Liver (tissue), 9 donors: ENCODE results near the gene THBS2. TPM values are rescaled to one million over a fixed set of nuclear protein-coding genes. Genes with fewer than 3 reads are reported as not detected.

Source experiments
- DNase-seq: peaks from one replicate; pipeline ENCODE4 v3.0.0-alpha.2; 2017; ENCODE audit warnings: low spot score
- H3K27ac ChIP-seq, 2 donors: one replicate each; pipeline ENCODE4 v1.7.0; 2013; ENCODE audit warnings: inconsistent platforms in 2 of 2, low read length in 2 of 2, control low read depth in 1 of 2, low read depth in 1 of 2, mild to moderate bottlenecking in 1 of 2
- H3K27me3 ChIP-seq, 4 donors: one replicate each; pipeline versions ENCODE4 v1.6.1 to v1.7.0; 2013; ENCODE audit warnings: low read length in 3 of 4, inconsistent platforms in 1 of 4, mild to moderate bottlenecking in 1 of 4, moderate library complexity in 1 of 4; ENCODE audit not compliant: control insufficient read depth in 4 of 4, insufficient read depth in 4 of 4
- H3K36me3 ChIP-seq, 4 donors: one replicate each; pipeline versions ENCODE4 v1.6.1 to v1.7.0; 2013; ENCODE audit warnings: low read length in 3 of 4, mild to moderate bottlenecking in 3 of 4, low read depth in 1 of 4, moderate library complexity in 1 of 4; ENCODE audit not compliant: control insufficient read depth in 4 of 4, insufficient read depth in 3 of 4
- H3K4me1 ChIP-seq, 4 donors: one replicate each; pipeline versions ENCODE4 v1.6.1 to v1.7.0; 2013; ENCODE audit warnings: low read length in 3 of 4, mild to moderate bottlenecking in 3 of 4, moderate library complexity in 1 of 4; ENCODE audit not compliant: control insufficient read depth in 4 of 4, insufficient read depth in 4 of 4
- H3K4me3 ChIP-seq, 3 donors: one replicate each; pipeline versions ENCODE4 v1.6.1 to v1.7.0; 2013; ENCODE audit warnings: low read length in 3 of 3, control low read depth in 1 of 3, low read depth in 1 of 3, mild to moderate bottlenecking in 1 of 3
- H3K9ac ChIP-seq, 2 donors: one replicate each; pipeline ENCODE4 v1.7.0; 2013; ENCODE audit warnings: low read length in 2 of 2, mild to moderate bottlenecking in 2 of 2, moderate library complexity in 2 of 2, control low read depth in 1 of 2, low read depth in 1 of 2
- H3K9me3 ChIP-seq, 4 donors: one replicate each; pipeline versions ENCODE4 v1.6.1 to v1.7.0; 2013; ENCODE audit warnings: low read length in 3 of 4; ENCODE audit not compliant: control insufficient read depth in 4 of 4
- EGR1 ChIP-seq, 2 donors: IDR thresholded peaks; 2 replicates each; pipeline ENCODE4 v1.6.1; 2016 to 2018; ENCODE audit warnings: antibody characterized with exemption in 2 of 2, low read depth in 2 of 2
- FOXA1 ChIP-seq: IDR thresholded peaks from 2 replicates; pipeline ENCODE4 v1.6.1; 2016; ENCODE audit warnings: antibody characterized with exemption
- FOXA2 ChIP-seq: IDR thresholded peaks from 2 replicates; pipeline ENCODE4 v1.6.1; 2016; ENCODE audit warnings: antibody characterized with exemption
- GABPA ChIP-seq, 2 donors: IDR thresholded peaks in 1 of 2; conservative IDR thresholded peaks in 1 of 2; 2 replicates each; pipeline ENCODE4 v1.6.1; 2016; ENCODE audit warnings: antibody characterized with exemption in 2 of 2, mild to moderate bottlenecking in 1 of 2, moderate library complexity in 1 of 2
- HNF4A ChIP-seq, 2 donors: conservative IDR thresholded peaks; 2 replicates each; pipeline ENCODE4 v1.6.1; 2016; ENCODE audit warnings: antibody characterized with exemption in 2 of 2, mild to moderate bottlenecking in 2 of 2
- HNF4G ChIP-seq: IDR thresholded peaks from 2 replicates; pipeline ENCODE4 v1.6.1; 2016; ENCODE audit warnings: antibody characterized with exemption
- JUND ChIP-seq, 2 donors: IDR thresholded peaks; 2 replicates each; pipeline ENCODE4 v1.6.1; 2016; ENCODE audit warnings: antibody characterized with exemption in 2 of 2
- NR2F2 ChIP-seq: IDR thresholded peaks from 2 replicates; pipeline ENCODE4 v1.6.1; 2016; ENCODE audit warnings: antibody characterized with exemption
- RAD21 ChIP-seq, 2 donors: IDR thresholded peaks; 2 replicates each; pipeline ENCODE4 v1.6.1; 2016; ENCODE audit warnings: antibody characterized with exemption in 2 of 2, mild to moderate bottlenecking in 2 of 2
- RXRA ChIP-seq, 2 donors: IDR thresholded peaks; 2 replicates each; pipeline ENCODE4 v1.6.1; 2017 to 2018; ENCODE audit warnings: antibody characterized with exemption in 2 of 2, mild to moderate bottlenecking in 1 of 2
- SP1 ChIP-seq: IDR thresholded peaks from 2 replicates; pipeline ENCODE4 v1.6.1; 2018; ENCODE audit warnings: antibody characterized with exemption, mild to moderate bottlenecking
- TAF1 ChIP-seq: conservative IDR thresholded peaks from 2 replicates; pipeline ENCODE4 v1.6.1; 2016; ENCODE audit warnings: antibody characterized with exemption, mild to moderate bottlenecking
- YY1 ChIP-seq: IDR thresholded peaks from 2 replicates; pipeline ENCODE4 v1.6.1; 2016; ENCODE audit warnings: antibody characterized with exemption, mild to moderate bottlenecking
- WGBS: extraction: QIAGEN DNeasy Blood & Tissue Kit; methylation state at CpG from one replicate; pipeline ENCODE4 v1.1.7; 2013; 5-methylcytosine and 5-hydroxymethylcytosine counted together
- polyA plus RNA-seq, 2 donors: library from polyadenylated mRNA; stranded (reverse) in 1 of 2; unstranded in 1 of 2; fragments of 200-250 nt in 1 of 2; fragments of >200 nt in 1 of 2; fragmentation: Nextera tagmentation in 1 of 2; extraction: Ambion mirVana in 1 of 2; gene quantifications; one replicate each; pipeline versions ENCODE4 v1.2.1 to v1.2.3, GENCODE V29; 2013 to 2015
- total RNA-seq, 2 donors: library from RNA; depleted of rRNA; stranded (reverse); fragments of >200 nt; gene quantifications; one replicate each; pipeline ENCODE4 v1.2.3, GENCODE V29; 2014
- TF ChIP-seq, protein P1 (sequence below): IDR thresholded peaks from 2 replicates; pipeline ENCODE4 v1.6.1; 2016; ENCODE audit warnings: antibody characterized with exemption
- TF ChIP-seq, protein P2 (sequence below): IDR thresholded peaks from 2 replicates; pipeline ENCODE4 v1.6.1; 2016; ENCODE audit warnings: antibody characterized with exemption, mild to moderate bottlenecking
- TF ChIP-seq, protein P3 (sequence below): IDR thresholded peaks from 2 replicates; pipeline ENCODE4 v1.6.1; 2016; ENCODE audit warnings: antibody characterized with exemption
- TF ChIP-seq, protein P4 (sequence below): IDR thresholded peaks from 2 replicates; pipeline ENCODE4 v1.6.1; 2016; ENCODE audit warnings: antibody characterized with exemption
- TF ChIP-seq, protein P5 (sequence below): fragments of 150-350 bp; IDR thresholded peaks from 2 replicates; pipeline ENCODE4 v1.5.1; 2017; ENCODE audit warnings: improper control_type of control experiment, low read depth, low read length; ENCODE audit not compliant: missing input control
- donor health status: healthy.
- donor health status: healthy.
- donor health status: healthy.
- donor health status: healthy.
- donor health status: healthy.

The THBS2 gene
- total and polyA plus RNA-seq, 4 donors: 0.35 to 7.6 (median 6.2) TPM

DNA sequence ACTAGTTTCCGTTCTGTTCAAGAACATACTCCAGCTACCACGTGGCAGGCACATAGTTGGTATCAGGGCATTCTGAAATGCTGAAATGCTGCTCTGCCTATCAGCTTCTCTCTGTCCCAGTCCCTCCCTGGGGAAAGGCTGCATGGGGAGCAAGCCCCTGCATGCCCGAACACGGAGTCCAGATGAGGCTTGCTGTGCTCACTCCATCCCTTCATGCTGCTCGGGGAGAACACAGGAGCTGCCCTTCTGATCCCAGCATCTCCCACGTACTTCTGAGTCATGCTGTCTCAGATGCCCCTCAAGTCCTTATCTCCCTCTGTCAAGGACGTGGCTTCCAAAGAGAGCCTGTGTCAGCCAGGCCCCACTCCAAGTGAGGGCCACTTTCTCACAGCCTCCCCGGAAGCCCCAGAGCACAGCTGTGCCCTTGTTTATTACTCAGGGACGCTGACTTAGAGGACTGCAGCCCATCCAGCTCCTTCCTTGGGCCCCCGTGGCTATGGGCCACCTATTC is 29.4 kb downstream of the THBS2 start:
- WGBS: 59% methylated on average over 10 of the region's 10 CpGs
- Histone ChIP-seq H3K9me3 (no peaks in the 10 kb centered on the region), H3K36me3 (no peaks in the 10 kb centered on the region), H3K4me3 (no peak overlapping the region), H3K9ac (no peak overlapping the region), H3K27ac (peak overlapping the region in 1 of 2 donors; percentile 7), H3K4me1 (no peaks in the 10 kb centered on the region), H3K27me3 (no peaks in the 10 kb centered on the region)
- TF ChIP-seq JUND (IDR thresholded peaks at IDR 0.05): no peak
- no peak for TF ChIP-seq RXRA (IDR thresholded peaks at IDR 0.05)
- no peak for TF ChIP-seq SP1
- no peak for TF ChIP-seq FOXA1
- TF ChIP-seq, protein P1, sequence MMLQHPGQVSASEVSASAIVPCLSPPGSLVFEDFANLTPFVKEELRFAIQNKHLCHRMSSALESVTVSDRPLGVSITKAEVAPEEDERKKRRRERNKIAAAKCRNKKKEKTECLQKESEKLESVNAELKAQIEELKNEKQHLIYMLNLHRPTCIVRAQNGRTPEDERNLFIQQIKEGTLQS: no peak
- TF ChIP-seq, protein P2, sequence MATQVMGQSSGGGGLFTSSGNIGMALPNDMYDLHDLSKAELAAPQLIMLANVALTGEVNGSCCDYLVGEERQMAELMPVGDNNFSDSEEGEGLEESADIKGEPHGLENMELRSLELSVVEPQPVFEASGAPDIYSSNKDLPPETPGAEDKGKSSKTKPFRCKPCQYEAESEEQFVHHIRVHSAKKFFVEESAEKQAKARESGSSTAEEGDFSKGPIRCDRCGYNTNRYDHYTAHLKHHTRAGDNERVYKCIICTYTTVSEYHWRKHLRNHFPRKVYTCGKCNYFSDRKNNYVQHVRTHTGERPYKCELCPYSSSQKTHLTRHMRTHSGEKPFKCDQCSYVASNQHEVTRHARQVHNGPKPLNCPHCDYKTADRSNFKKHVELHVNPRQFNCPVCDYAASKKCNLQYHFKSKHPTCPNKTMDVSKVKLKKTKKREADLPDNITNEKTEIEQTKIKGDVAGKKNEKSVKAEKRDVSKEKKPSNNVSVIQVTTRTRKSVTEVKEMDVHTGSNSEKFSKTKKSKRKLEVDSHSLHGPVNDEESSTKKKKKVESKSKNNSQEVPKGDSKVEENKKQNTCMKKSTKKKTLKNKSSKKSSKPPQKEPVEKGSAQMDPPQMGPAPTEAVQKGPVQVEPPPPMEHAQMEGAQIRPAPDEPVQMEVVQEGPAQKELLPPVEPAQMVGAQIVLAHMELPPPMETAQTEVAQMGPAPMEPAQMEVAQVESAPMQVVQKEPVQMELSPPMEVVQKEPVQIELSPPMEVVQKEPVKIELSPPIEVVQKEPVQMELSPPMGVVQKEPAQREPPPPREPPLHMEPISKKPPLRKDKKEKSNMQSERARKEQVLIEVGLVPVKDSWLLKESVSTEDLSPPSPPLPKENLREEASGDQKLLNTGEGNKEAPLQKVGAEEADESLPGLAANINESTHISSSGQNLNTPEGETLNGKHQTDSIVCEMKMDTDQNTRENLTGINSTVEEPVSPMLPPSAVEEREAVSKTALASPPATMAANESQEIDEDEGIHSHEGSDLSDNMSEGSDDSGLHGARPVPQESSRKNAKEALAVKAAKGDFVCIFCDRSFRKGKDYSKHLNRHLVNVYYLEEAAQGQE: no peak
- TF ChIP-seq GABPA (IDR thresholded peaks at IDR 0.05 in 1 of 2, conservative IDR thresholded peaks at IDR 0.05 in 1 of 2): no peak
- no peak for TF ChIP-seq NR2F2
- no peak for TF ChIP-seq EGR1 (IDR thresholded peaks at IDR 0.05; ENCODE audit: low read depth in 2 of 2)
- TF ChIP-seq, protein P3, sequence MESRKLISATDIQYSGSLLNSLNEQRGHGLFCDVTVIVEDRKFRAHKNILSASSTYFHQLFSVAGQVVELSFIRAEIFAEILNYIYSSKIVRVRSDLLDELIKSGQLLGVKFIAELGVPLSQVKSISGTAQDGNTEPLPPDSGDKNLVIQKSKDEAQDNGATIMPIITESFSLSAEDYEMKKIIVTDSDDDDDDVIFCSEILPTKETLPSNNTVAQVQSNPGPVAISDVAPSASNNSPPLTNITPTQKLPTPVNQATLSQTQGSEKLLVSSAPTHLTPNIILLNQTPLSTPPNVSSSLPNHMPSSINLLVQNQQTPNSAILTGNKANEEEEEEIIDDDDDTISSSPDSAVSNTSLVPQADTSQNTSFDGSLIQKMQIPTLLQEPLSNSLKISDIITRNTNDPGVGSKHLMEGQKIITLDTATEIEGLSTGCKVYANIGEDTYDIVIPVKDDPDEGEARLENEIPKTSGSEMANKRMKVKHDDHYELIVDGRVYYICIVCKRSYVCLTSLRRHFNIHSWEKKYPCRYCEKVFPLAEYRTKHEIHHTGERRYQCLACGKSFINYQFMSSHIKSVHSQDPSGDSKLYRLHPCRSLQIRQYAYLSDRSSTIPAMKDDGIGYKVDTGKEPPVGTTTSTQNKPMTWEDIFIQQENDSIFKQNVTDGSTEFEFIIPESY: no peak
- TF ChIP-seq, protein P4, sequence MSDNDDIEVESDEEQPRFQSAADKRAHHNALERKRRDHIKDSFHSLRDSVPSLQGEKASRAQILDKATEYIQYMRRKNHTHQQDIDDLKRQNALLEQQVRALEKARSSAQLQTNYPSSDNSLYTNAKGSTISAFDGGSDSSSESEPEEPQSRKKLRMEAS: no peak
- no peak for TF ChIP-seq RAD21 (IDR thresholded peaks at IDR 0.05)
- no peak for TF ChIP-seq TAF1
- TF ChIP-seq HNF4A (conservative IDR thresholded peaks at IDR 0.05): no peak
- TF ChIP-seq, protein P5, sequence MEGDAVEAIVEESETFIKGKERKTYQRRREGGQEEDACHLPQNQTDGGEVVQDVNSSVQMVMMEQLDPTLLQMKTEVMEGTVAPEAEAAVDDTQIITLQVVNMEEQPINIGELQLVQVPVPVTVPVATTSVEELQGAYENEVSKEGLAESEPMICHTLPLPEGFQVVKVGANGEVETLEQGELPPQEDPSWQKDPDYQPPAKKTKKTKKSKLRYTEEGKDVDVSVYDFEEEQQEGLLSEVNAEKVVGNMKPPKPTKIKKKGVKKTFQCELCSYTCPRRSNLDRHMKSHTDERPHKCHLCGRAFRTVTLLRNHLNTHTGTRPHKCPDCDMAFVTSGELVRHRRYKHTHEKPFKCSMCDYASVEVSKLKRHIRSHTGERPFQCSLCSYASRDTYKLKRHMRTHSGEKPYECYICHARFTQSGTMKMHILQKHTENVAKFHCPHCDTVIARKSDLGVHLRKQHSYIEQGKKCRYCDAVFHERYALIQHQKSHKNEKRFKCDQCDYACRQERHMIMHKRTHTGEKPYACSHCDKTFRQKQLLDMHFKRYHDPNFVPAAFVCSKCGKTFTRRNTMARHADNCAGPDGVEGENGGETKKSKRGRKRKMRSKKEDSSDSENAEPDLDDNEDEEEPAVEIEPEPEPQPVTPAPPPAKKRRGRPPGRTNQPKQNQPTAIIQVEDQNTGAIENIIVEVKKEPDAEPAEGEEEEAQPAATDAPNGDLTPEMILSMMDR: no peak
- TF ChIP-seq HNF4G: no peak
- TF ChIP-seq YY1: no peak
- TF ChIP-seq FOXA2: no peak
- DNase-seq: peak; percentile 16
